ENCODE results near the gene NLRP1. TPM values are rescaled to one million over a fixed set of nuclear protein-coding genes. Genes with fewer than 3 reads are reported as not detected.

NLRP1 gene
- total and polyA plus RNA-seq, 4 donors: 1.8 to 5.4 (median 3.0) TPM

GRCh38 chr17:5511401-5512225 is 72.7 kb downstream of the NLRP1 start:
- Histone ChIP-seq H3K4me1 (ENCODE audit: control insufficient read depth in 4 of 4, insufficient read depth in 4 of 4, low read length in 3 of 4) (no peaks in the 10 kb centered on the region), H3K9ac (ENCODE audit: low read depth in 1 of 2, low read length in 2 of 2) (no peak overlapping the region), H3K4me3 (ENCODE audit: low read depth in 1 of 3, low read length in 3 of 3) (no peak overlapping the region), H3K9me3 (ENCODE audit: control insufficient read depth in 4 of 4, low read length in 3 of 4) (no peaks in the 10 kb centered on the region), H3K36me3 (ENCODE audit: control insufficient read depth in 4 of 4, insufficient read depth in 3 of 4, low read depth in 1 of 4, low read length in 3 of 4) (no peaks in the 10 kb centered on the region), H3K27me3 (ENCODE audit: control insufficient read depth in 4 of 4, insufficient read depth in 4 of 4, low read length in 3 of 4) (no peaks in the 10 kb centered on the region), H3K27ac (ENCODE audit: low read depth in 1 of 2, low read length in 2 of 2) (no peak overlapping the region)
- WGBS: 57% methylated on average over 17 of the region's 17 CpGs
- no peak for DNase-seq (ENCODE audit: low spot score)
- TF ChIP-seq EGR1 (IDR thresholded peaks at IDR 0.05; ENCODE audit: low read depth in 2 of 2) (no peak), RAD21 (IDR thresholded peaks at IDR 0.05) (no peak), FOXA2 (IDR thresholded peaks at IDR 0.05) (no peak), TAF1 (conservative IDR thresholded peaks at IDR 0.05) (no peak)

GRCh38 chr17:5510771-5511170 is 73.5 kb downstream of the NLRP1 start:
- H3K36me3 ChIP-seq (ENCODE audit: control insufficient read depth in 4 of 4, insufficient read depth in 3 of 4, low read depth in 1 of 4, low read length in 3 of 4): no peaks in the 10 kb centered on the region
- H3K4me3 ChIP-seq (ENCODE audit: low read depth in 1 of 3, low read length in 3 of 3): no peak overlapping the region
- TF ChIP-seq NR2F2 (IDR thresholded peaks at IDR 0.05) (no peak), FOXA1 (IDR thresholded peaks at IDR 0.05) (no peak), SP1 (IDR thresholded peaks at IDR 0.05) (no peak), MAX (IDR thresholded peaks at IDR 0.05) (no peak), FOXA2 (IDR thresholded peaks at IDR 0.05) (no peak), RAD21 (IDR thresholded peaks at IDR 0.05) (no peak), HNF4G (IDR thresholded peaks at IDR 0.05) (no peak), GABPA (IDR thresholded peaks at IDR 0.05 in 1 of 2, conservative IDR thresholded peaks at IDR 0.05 in 1 of 2) (no peak), REST (IDR thresholded peaks at IDR 0.05) (no peak), ZBTB33 (IDR thresholded peaks at IDR 0.05) (no peak), ATF3 (IDR thresholded peaks at IDR 0.05) (no peak), RXRA (IDR thresholded peaks at IDR 0.05) (no peak), JUND (IDR thresholded peaks at IDR 0.05) (no peak), HNF4A (conservative IDR thresholded peaks at IDR 0.05) (no peak), EGR1 (IDR thresholded peaks at IDR 0.05; ENCODE audit: low read depth in 2 of 2) (no peak)

More at GRCh38 chr17:5510771-5511170, 73.5 kb downstream of the NLRP1 start:
- no peaks in the 10 kb centered on the region for H3K9me3 ChIP-seq (ENCODE audit: control insufficient read depth in 4 of 4, low read length in 3 of 4)
- 86% methylated on average over 8 of the region's 8 CpGs for whole genome bisulfite sequencing
- H3K4me1 ChIP-seq (ENCODE audit: control insufficient read depth in 4 of 4, insufficient read depth in 4 of 4, low read length in 3 of 4): no peaks in the 10 kb centered on the region
- no peaks in the 10 kb centered on the region for H3K27me3 ChIP-seq (ENCODE audit: control insufficient read depth in 4 of 4, insufficient read depth in 4 of 4, low read length in 3 of 4)
- DNase-seq (ENCODE audit: low spot score): no peak
- H3K9ac ChIP-seq (ENCODE audit: low read depth in 1 of 2, low read length in 2 of 2): no peak overlapping the region
- H3K27ac ChIP-seq (ENCODE audit: low read depth in 1 of 2, low read length in 2 of 2): no peak overlapping the region

Data from liver (tissue), 9 donors.